Mesothelial cell of epicardium (in vitro differentiated cells): ENCODE data around the gene CPSF3. TPM values are rescaled to one million over a fixed set of nuclear protein-coding genes. Genes with fewer than 3 reads are reported as not detected.

Experiments used
- DNase-seq, 2 experiments: peaks; one replicate each; pipeline ENCODE4 v3.0.0; 2021; ENCODE audit warnings: low spot score in 2 of 2; ENCODE audit not compliant: unreplicated experiment in 2 of 2
- H3K27ac Mint-ChIP-seq: 2 replicates; pipeline ENCODE4 v1.8.0; 2021; ENCODE audit warnings: mixed read lengths
- H3K27me3 Mint-ChIP-seq: 2 replicates; pipeline ENCODE4 v1.8.0; 2021; ENCODE audit warnings: low read depth, mixed read lengths
- H3K36me3 Mint-ChIP-seq: 2 replicates; pipeline ENCODE4 v1.8.0; 2021; ENCODE audit warnings: mixed read lengths
- H3K4me1 Mint-ChIP-seq: 2 replicates; pipeline ENCODE4 v1.8.0; 2021; ENCODE audit warnings: mixed read lengths
- H3K4me3 Mint-ChIP-seq: 2 replicates; pipeline ENCODE4 v1.8.0; 2021; ENCODE audit warnings: mild to moderate bottlenecking, moderate library complexity, mixed read lengths
- H3K9me3 Mint-ChIP-seq: 2 replicates; pipeline ENCODE4 v1.8.0; 2021; ENCODE audit warnings: mixed read lengths
- total RNA-seq: library from RNA; stranded (reverse); gene quantifications from 3 replicates; pipeline ENCODE4 v1.2.1, GENCODE V29; 2021
- TF ChIP-seq, protein P1 (sequence below): fragments of 200-600 bp; sonication (generic); IDR thresholded peaks from one replicate; pipeline ENCODE4 v1.5.0; 2021; ENCODE audit warnings: antibody characterized with exemption; ENCODE audit not compliant: unreplicated experiment

Gene CPSF3
- total RNA-seq, 1 donor from 2014 or later, result 45.1 TPM

DNA sequence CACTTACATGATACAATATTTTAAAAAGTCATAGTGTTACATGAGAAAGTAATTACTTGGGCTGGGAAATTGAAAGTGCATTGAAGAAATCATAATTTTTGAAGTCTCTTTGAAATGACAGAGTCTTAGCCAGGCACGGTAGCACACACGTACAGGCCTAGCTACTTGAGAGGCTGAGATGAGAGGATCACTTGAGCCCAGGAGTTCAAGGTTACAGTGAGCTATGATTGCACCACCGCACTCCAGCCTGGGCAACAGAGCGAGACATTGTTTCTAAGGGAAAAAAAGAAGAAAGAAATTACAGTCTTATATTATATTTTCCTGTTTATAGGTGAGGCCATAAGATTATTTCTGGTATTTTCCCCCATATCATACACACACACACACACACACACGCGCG lies 41.7 kb downstream of the CPSF3 start:
- H3K27ac Mint-ChIP-seq, result no peak overlapping the region
- no peak for DNase-seq
- no peaks in the 10 kb centered on the region for H3K9me3 Mint-ChIP-seq
- H3K4me1 Mint-ChIP-seq, result no peaks in the 10 kb centered on the region
- no peak overlapping the region for H3K4me3 Mint-ChIP-seq
- TF ChIP-seq, protein P1, sequence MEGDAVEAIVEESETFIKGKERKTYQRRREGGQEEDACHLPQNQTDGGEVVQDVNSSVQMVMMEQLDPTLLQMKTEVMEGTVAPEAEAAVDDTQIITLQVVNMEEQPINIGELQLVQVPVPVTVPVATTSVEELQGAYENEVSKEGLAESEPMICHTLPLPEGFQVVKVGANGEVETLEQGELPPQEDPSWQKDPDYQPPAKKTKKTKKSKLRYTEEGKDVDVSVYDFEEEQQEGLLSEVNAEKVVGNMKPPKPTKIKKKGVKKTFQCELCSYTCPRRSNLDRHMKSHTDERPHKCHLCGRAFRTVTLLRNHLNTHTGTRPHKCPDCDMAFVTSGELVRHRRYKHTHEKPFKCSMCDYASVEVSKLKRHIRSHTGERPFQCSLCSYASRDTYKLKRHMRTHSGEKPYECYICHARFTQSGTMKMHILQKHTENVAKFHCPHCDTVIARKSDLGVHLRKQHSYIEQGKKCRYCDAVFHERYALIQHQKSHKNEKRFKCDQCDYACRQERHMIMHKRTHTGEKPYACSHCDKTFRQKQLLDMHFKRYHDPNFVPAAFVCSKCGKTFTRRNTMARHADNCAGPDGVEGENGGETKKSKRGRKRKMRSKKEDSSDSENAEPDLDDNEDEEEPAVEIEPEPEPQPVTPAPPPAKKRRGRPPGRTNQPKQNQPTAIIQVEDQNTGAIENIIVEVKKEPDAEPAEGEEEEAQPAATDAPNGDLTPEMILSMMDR, result no peak
- peaks cover 20% of the 10 kb centered on the region for H3K36me3 Mint-ChIP-seq
- no peaks in the 10 kb centered on the region for H3K27me3 Mint-ChIP-seq

DNA sequence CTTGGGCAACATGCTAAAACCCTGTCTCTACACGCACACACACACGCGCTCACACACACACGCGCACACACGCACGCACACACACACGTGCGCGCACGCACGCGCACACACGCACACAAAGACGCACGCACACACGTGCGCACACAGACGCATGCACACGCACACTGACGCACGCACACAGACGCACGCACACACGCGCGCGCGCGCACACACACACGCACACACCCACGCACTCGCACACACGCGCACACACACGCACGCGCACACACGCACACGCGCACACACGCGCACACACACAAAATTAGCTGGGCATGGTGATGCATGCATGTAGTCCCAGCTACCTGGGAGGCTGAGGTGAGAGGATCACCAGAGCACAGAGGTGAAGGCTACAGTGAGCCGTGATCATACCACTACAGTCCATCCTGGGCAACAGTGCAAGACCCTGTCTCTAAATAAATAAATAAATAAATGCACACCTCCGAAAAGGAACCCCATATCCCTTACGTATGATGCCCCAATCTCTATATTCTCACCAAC lies 42.8 kb downstream of the CPSF3 start:
- H3K4me3 Mint-ChIP-seq, result no peak overlapping the region
- TF ChIP-seq, protein P1, result no peak
- no peak overlapping the region for H3K27ac Mint-ChIP-seq
- no peaks in the 10 kb centered on the region for H3K9me3 Mint-ChIP-seq
- H3K36me3 Mint-ChIP-seq, result peaks cover 14% of the 10 kb centered on the region
- DNase-seq, result no peak
- H3K4me1 Mint-ChIP-seq, result no peaks in the 10 kb centered on the region
- no peaks in the 10 kb centered on the region for H3K27me3 Mint-ChIP-seq

DNA sequence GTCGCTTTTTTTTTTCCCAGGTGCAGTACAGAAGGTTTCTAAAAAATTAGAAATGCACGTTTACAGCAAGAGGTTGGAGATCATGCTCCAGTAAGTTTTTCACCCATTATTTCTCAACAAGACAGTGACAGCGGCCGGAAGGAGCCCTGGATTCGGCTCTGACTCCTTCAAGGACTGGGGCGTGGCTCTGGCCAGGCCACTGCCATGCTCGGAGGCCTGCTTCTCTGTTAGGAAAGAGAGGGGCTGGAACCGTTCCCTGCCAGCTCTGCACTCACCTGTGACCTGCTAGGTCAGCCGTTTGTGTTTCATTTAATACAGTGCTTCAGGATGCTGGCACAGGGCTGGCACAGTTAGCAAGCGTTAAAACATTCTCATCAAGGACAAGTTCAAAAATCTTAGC lies 44.2 kb downstream of the CPSF3 start:
- Mint-ChIP-seq H3K36me3 (peaks cover 19% of the 10 kb centered on the region), H3K9me3 (no peaks in the 10 kb centered on the region), H3K4me1 (no peaks in the 10 kb centered on the region), H3K27ac (no peak overlapping the region), H3K27me3 (no peaks in the 10 kb centered on the region), H3K4me3 (no peak overlapping the region)
- DNase-seq, result no peak
- TF ChIP-seq, protein P1, result no peak

DNA sequence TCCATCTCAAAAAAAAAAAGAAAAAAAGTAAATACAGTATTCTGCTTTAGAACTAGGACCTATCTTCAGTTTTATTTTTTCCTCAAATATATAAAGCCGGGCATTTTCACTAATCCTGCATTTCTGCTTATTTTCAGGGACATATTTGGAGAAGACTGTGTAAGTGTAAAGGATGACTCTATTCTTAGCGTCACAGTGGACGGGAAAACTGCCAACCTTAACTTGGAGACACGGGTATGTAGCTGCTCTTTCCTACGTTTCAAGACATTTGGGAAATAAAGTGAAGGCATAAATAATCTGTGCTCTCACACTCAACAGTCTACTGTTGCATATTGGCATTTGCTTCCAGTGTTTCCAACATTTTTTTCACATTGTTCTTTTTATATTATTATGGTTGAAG lies 47.8 kb downstream of the CPSF3 start:
- no peak overlapping the region for H3K4me3 Mint-ChIP-seq
- peaks cover 9% of the 10 kb centered on the region for H3K4me1 Mint-ChIP-seq
- TF ChIP-seq, protein P1, result no peak
- no peak overlapping the region for H3K27ac Mint-ChIP-seq
- H3K27me3 Mint-ChIP-seq, result no peaks in the 10 kb centered on the region
- no peaks in the 10 kb centered on the region for H3K9me3 Mint-ChIP-seq
- DNase-seq, result no peak
- H3K36me3 Mint-ChIP-seq, result peaks cover 20% of the 10 kb centered on the region

DNA sequence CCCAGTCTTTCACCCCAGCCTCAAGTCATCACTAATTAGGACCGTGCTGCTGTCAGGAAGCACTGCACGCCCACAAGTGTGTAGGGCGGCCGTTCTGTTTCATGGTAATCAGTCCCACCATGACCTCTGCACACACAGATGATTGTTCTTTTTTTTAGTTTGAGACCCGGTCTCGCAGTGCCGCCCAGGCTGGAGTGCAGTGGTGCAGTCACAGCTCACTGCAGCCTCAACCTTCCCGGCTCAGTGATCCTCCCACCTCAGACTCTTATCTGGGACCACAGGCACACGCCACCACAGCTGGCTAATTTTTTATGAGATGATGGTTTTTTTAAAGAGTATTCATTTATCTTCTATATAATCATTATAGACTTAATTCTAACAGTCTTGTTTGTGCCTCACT lies 49.1 kb downstream of the CPSF3 start:
- H3K4me1 Mint-ChIP-seq, result peaks cover 14% of the 10 kb centered on the region
- H3K36me3 Mint-ChIP-seq, result peaks cover 20% of the 10 kb centered on the region
- peak overlapping the region; percentile 20 for H3K4me3 Mint-ChIP-seq

More for the DNA sequence above, 49.1 kb downstream of the CPSF3 start:
- no peak for DNase-seq
- Mint-ChIP-seq H3K27ac (no peak overlapping the region), H3K9me3 (no peaks in the 10 kb centered on the region), H3K27me3 (no peaks in the 10 kb centered on the region)
- TF ChIP-seq, protein P1, result no peak
